Keratinocyte (primary cell): ENCODE results near the gene ZNF644. TPM values are rescaled to one million over a fixed set of nuclear protein-coding genes. Genes with fewer than 3 reads are reported as not detected.

Experiments used
- DNase-seq: peaks from one replicate; pipeline ENCODE4 v3.0.0-alpha.2; 2011; ENCODE audit warnings: low read depth, missing footprints, low spot score
- FAIRE-seq: peaks from 2 replicates; lab custom pipeline; 2011; peaks lifted over from hg19 to GRCh38; lab: Jason Lieb, UNC
- H2AFZ ChIP-seq: 2 replicates; pipeline ENCODE4 v1.6.0; 2012; ENCODE audit warnings: low read length, control low read depth, inconsistent platforms; ENCODE audit not compliant: control insufficient read depth
- H3K27ac ChIP-seq: 2 replicates; pipeline ENCODE4 v1.5.1; 2011; ENCODE audit warnings: low read length; ENCODE audit not compliant: control insufficient read depth, insufficient read depth
- H3K27me3 ChIP-seq: 3 replicates; pipeline ENCODE4 v1.6.0; 2011; ENCODE audit warnings: low read length; ENCODE audit not compliant: control insufficient read depth, insufficient read depth; ENCODE audit errors: extremely low read depth
- H3K36me3 ChIP-seq, 2 experiments: 2 replicates in 1 of 2; 3 replicates in 1 of 2; pipeline ENCODE4 v1.5.1; 2011; ENCODE audit warnings: low read length in 2 of 2, mild to moderate bottlenecking in 1 of 2; ENCODE audit not compliant: control insufficient read depth in 2 of 2, insufficient read depth in 2 of 2; ENCODE audit errors: extremely low read depth in 1 of 2
- H3K4me1 ChIP-seq: 3 replicates; pipeline ENCODE4 v1.5.1; 2011; ENCODE audit warnings: low read length; ENCODE audit not compliant: control insufficient read depth, insufficient read depth; ENCODE audit errors: extremely low read depth
- H3K4me2 ChIP-seq: 3 replicates; pipeline ENCODE4 v1.6.0; 2011; ENCODE audit warnings: low read depth, low read length; ENCODE audit not compliant: control insufficient read depth, insufficient read depth; ENCODE audit errors: extremely low read depth
- H3K4me3 ChIP-seq, 3 experiments: fragments of 200-600 bp in 1 of 3; sonication (generic) in 1 of 3; 2 replicates in 2 of 3; 3 replicates in 1 of 3; pipeline ENCODE4 v1.5.1; 2011 to 2016; ENCODE audit warnings: low read length in 3 of 3, mild to moderate bottlenecking in 3 of 3, control low read depth in 2 of 3, inconsistent platforms in 1 of 3, low read depth in 1 of 3, mixed read lengths in 1 of 3, mixed run types in 1 of 3, moderate library complexity in 1 of 3; ENCODE audit not compliant: control insufficient read depth in 2 of 3, insufficient read depth in 2 of 3; ENCODE audit errors: extremely low read depth in 1 of 3
- H3K79me2 ChIP-seq: 2 replicates; pipeline ENCODE4 v1.6.0; 2012; ENCODE audit warnings: low read length; ENCODE audit not compliant: control insufficient read depth, insufficient read depth
- H3K9ac ChIP-seq: 3 replicates; pipeline ENCODE4 v1.6.0; 2011; ENCODE audit warnings: low read length; ENCODE audit not compliant: control insufficient read depth, insufficient read depth; ENCODE audit errors: extremely low read depth
- H3K9me1 ChIP-seq: 3 replicates; pipeline ENCODE4 v1.6.0; 2011; ENCODE audit warnings: low read length; ENCODE audit not compliant: control insufficient read depth, insufficient read depth; ENCODE audit errors: extremely low read depth
- H3K9me3 ChIP-seq: 2 replicates; pipeline ENCODE4 v1.5.1; 2012; ENCODE audit warnings: low read depth, low read length; ENCODE audit not compliant: control insufficient read depth
- H4K20me1 ChIP-seq: 3 replicates; pipeline ENCODE4 v1.6.0; 2011; ENCODE audit warnings: low read length; ENCODE audit not compliant: control insufficient read depth, insufficient read depth; ENCODE audit errors: extremely low read depth
- EZH2 ChIP-seq: IDR thresholded peaks from one replicate; pipeline ENCODE4 v1.6.1; 2012; ENCODE audit warnings: inconsistent platforms, mild to moderate bottlenecking, low read length, moderate library complexity
- dilution Hi-C: fragments of 300-500 bp; cut with MboI; formaldehyde crosslinking; loops from one replicate; pipeline ENCODE4 v1.7.0; 2020; ENCODE audit warnings: low sequenced_read_pairs; ENCODE audit not compliant: extremely low pct_ligation_motif_present
- polyA plus RNA-seq, 5 experiments: library from polyadenylated mRNA; depleted of rRNA in 3 of 5; stranded (reverse) in 3 of 5; stranded (forward) in 1 of 5; unstranded in 1 of 5; fragments of >200 nt; gene quantifications; 1 replicate in 1 of 5; 2 replicates in 3 of 5; 3 replicates in 1 of 5; pipeline versions ENCODE4 v1.2.1 to v1.2.3, GENCODE V29; 2011 to 2012; ENCODE audit warnings: missing spikeins in 2 of 5, low read depth in 1 of 5, low replicate concordance in 1 of 5
- TF ChIP-seq, protein P1 (sequence below), 3 experiments: IDR thresholded peaks in 1 of 3; conservative IDR thresholded peaks in 1 of 3; optimal IDR thresholded peaks in 1 of 3; 2 replicates in 2 of 3; 3 replicates in 1 of 3; pipeline versions ENCODE3 to v1.5.1; 2011; ENCODE audit warnings: low read length in 3 of 3, mild to moderate bottlenecking in 3 of 3, moderate library complexity in 2 of 3, control low read depth in 1 of 3, inconsistent platforms in 1 of 3; ENCODE audit not compliant: insufficient read depth in 2 of 3; ENCODE audit errors: extremely low read depth in 1 of 3

The ZNF644 gene
- polyA plus RNA-seq, 1 donor (not counting 4 experiments of a cell fraction or from before 2014, with no cell fraction given) = 19.1 TPM

DNA sequence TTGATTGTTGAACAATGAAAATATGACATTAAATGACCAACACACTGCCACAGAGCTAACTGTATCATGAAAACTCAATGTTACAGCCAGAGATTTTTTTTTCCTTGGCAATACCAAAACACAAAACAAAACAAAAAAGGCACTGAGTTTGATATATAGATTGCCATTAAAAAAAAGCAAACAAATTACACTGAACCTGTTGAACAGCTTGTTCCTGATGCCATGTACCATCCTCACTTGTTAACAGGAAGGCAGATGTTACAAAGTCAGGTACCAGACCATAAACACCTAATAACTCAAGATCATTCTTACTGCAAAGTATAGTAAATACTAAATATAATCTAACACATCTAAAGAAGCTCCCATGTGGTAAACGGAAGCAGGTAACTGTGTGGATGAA is 75.2 kb downstream of the ZNF644 start:
- H3K27me3 ChIP-seq = no peaks in the 10 kb centered on the region
- dilution Hi-C loops = no loop called here
- no peak overlapping the region for H2AFZ ChIP-seq
- no peak for FAIRE-seq
- H3K9me3 ChIP-seq = no peaks in the 10 kb centered on the region
- H3K36me3 ChIP-seq = peaks cover 0 to 2% of the 10 kb centered on the region in 2 experiments
- no peak for TF ChIP-seq EZH2
- TF ChIP-seq, protein P1, sequence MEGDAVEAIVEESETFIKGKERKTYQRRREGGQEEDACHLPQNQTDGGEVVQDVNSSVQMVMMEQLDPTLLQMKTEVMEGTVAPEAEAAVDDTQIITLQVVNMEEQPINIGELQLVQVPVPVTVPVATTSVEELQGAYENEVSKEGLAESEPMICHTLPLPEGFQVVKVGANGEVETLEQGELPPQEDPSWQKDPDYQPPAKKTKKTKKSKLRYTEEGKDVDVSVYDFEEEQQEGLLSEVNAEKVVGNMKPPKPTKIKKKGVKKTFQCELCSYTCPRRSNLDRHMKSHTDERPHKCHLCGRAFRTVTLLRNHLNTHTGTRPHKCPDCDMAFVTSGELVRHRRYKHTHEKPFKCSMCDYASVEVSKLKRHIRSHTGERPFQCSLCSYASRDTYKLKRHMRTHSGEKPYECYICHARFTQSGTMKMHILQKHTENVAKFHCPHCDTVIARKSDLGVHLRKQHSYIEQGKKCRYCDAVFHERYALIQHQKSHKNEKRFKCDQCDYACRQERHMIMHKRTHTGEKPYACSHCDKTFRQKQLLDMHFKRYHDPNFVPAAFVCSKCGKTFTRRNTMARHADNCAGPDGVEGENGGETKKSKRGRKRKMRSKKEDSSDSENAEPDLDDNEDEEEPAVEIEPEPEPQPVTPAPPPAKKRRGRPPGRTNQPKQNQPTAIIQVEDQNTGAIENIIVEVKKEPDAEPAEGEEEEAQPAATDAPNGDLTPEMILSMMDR (optimal IDR thresholded peaks at IDR 0.05 in 1 of 3, IDR thresholded peaks at IDR 0.05 in 1 of 3, conservative IDR thresholded peaks at IDR 0.05 in 1 of 3; ENCODE audit: extremely low read depth in 1 of 3, insufficient read depth in 2 of 3, low read length in 3 of 3) = no peak
- H4K20me1 ChIP-seq = no peaks in the 10 kb centered on the region
- no peak overlapping the region for H3K9ac ChIP-seq
- H3K27ac ChIP-seq = no peak overlapping the region
- no peaks in the 10 kb centered on the region for H3K4me1 ChIP-seq
- no peak overlapping the region for H3K4me2 ChIP-seq
- H3K4me3 ChIP-seq = no peak overlapping the region
- peaks cover 55% of the 10 kb centered on the region for H3K79me2 ChIP-seq
- H3K9me1 ChIP-seq = no peaks in the 10 kb centered on the region
- DNase-seq = no peak

DNA sequence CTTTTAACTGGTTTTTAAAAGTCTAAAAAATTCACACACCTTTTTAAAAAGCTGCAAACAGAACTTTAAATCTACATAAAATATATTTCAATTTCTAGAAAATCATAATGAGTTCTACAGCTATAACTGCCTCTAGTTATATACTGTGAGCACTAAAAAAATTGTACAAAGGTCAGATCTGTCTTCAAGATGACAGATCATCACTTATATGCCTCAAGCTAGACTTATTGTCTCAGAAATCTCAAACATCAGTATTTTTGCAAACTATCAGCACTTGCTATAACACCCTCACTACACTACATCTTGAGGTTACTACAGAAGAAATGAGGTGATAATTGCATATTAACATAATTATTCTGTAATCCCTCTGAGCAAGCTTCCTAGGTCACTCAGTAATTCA is 76.5 kb downstream of the ZNF644 start:
- H3K27ac ChIP-seq = no peak overlapping the region
- no peak overlapping the region for H3K4me2 ChIP-seq
- dilution Hi-C loops = no loop called here
- no peak overlapping the region for H3K9ac ChIP-seq
- H3K27me3 ChIP-seq = no peaks in the 10 kb centered on the region
- no peaks in the 10 kb centered on the region for H3K4me1 ChIP-seq
- FAIRE-seq (no peak), DNase-seq (no peak)
- H3K9me1 ChIP-seq = no peaks in the 10 kb centered on the region
- H2AFZ ChIP-seq = no peak overlapping the region
- no peak for TF ChIP-seq EZH2
- TF ChIP-seq, protein P1 (optimal IDR thresholded peaks at IDR 0.05 in 1 of 3, IDR thresholded peaks at IDR 0.05 in 1 of 3, conservative IDR thresholded peaks at IDR 0.05 in 1 of 3; ENCODE audit: extremely low read depth in 1 of 3, insufficient read depth in 2 of 3, low read length in 3 of 3) = no peak
- H4K20me1 ChIP-seq = no peaks in the 10 kb centered on the region
- peaks cover 44% of the 10 kb centered on the region for H3K79me2 ChIP-seq
- peaks cover 0 to 5% of the 10 kb centered on the region in 2 experiments for H3K36me3 ChIP-seq
- H3K4me3 ChIP-seq = no peak overlapping the region
- no peaks in the 10 kb centered on the region for H3K9me3 ChIP-seq
